Thoracic aorta (tissue), 2 donors: ENCODE results near the gene AP1S3. TPM values are rescaled to one million over a fixed set of nuclear protein-coding genes. Genes with fewer than 3 reads are reported as not detected.

Source experiments
- ATAC-seq: fragments of 150-250 bp; one replicate; pipeline ENCODE4 v1.8.0; 2017; ENCODE audit warnings: low read depth; ENCODE audit not compliant: insufficient number of reproducible peaks, low FRiP score
- DNase-seq: peaks from one replicate; pipeline ENCODE4 v3.0.0-alpha.2; 2020; ENCODE audit warnings: low spot score
- H3K27ac ChIP-seq, 2 donors: fragments of 200-600 bp; sonication (generic); 1 replicate in 1 of 2; 2 replicates in 1 of 2; pipeline ENCODE4 v1.5.1; 2016; ENCODE audit warnings: mild to moderate bottlenecking in 2 of 2, moderate library complexity in 2 of 2
- H3K27me3 ChIP-seq: fragments of 200-600 bp; sonication (generic); replicated peaks from 2 replicates; pipeline ENCODE4 v1.6.0; 2016; ENCODE audit warnings: mild to moderate bottlenecking; ENCODE audit not compliant: insufficient read depth
- H3K36me3 ChIP-seq: fragments of 200-600 bp; sonication (generic); one replicate; pipeline ENCODE4 v1.5.1; 2016
- H3K4me1 ChIP-seq, 2 donors: fragments of 200-600 bp; sonication (generic); 1 replicate in 1 of 2; 2 replicates in 1 of 2; pipeline versions ENCODE4 v1.5.1 to v1.6.0; 2016; ENCODE audit warnings: low read depth in 2 of 2, mild to moderate bottlenecking in 1 of 2; ENCODE audit not compliant: control insufficient read depth in 1 of 2
- H3K4me3 ChIP-seq: fragments of 200-600 bp; sonication (generic); 2 replicates; pipeline ENCODE4 v1.5.1; 2016; ENCODE audit warnings: mild to moderate bottlenecking
- H3K9me3 ChIP-seq: fragments of 200-600 bp; sonication (generic); 2 replicates; pipeline ENCODE4 v1.5.1; 2016
- total RNA-seq, 2 donors: library from RNA; depleted of rRNA; stranded (reverse); fragments of >200 nt; gene quantifications; one replicate each; pipeline versions ENCODE4 v1.1.0 to v1.2.3, GENCODE V29; 2016
- TF ChIP-seq, protein P1 (sequence below): fragments of 200-600 bp; sonication (generic); IDR thresholded peaks from one replicate; pipeline ENCODE4 v1.5.1; 2019; ENCODE audit warnings: antibody characterized with exemption

AP1S3 gene
- total RNA-seq, 2 donors from 2014 or later = 0.95 to 3.0 TPM

DNA sequence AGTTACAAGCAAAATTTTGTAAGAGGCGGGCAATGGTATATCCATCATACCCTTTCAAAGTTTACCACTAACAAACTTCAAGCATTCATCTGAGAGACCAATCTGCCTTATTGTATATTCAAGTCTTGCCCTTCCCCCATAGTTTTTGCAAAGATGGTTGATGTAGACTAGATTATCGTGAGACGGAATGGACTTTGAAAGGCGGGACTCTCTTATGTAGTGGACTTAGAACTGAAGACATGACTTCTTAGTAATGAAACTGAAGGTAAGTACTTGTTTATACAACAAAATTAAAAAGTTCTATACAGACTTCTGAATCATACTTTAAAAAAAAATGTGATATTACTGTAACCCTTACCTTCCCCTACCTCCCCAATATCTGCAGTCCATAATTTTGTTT lies 10.4 kb downstream of the AP1S3 start:
- no peak for ATAC-seq
- TF ChIP-seq, protein P1, sequence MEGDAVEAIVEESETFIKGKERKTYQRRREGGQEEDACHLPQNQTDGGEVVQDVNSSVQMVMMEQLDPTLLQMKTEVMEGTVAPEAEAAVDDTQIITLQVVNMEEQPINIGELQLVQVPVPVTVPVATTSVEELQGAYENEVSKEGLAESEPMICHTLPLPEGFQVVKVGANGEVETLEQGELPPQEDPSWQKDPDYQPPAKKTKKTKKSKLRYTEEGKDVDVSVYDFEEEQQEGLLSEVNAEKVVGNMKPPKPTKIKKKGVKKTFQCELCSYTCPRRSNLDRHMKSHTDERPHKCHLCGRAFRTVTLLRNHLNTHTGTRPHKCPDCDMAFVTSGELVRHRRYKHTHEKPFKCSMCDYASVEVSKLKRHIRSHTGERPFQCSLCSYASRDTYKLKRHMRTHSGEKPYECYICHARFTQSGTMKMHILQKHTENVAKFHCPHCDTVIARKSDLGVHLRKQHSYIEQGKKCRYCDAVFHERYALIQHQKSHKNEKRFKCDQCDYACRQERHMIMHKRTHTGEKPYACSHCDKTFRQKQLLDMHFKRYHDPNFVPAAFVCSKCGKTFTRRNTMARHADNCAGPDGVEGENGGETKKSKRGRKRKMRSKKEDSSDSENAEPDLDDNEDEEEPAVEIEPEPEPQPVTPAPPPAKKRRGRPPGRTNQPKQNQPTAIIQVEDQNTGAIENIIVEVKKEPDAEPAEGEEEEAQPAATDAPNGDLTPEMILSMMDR = no peak

DNA sequence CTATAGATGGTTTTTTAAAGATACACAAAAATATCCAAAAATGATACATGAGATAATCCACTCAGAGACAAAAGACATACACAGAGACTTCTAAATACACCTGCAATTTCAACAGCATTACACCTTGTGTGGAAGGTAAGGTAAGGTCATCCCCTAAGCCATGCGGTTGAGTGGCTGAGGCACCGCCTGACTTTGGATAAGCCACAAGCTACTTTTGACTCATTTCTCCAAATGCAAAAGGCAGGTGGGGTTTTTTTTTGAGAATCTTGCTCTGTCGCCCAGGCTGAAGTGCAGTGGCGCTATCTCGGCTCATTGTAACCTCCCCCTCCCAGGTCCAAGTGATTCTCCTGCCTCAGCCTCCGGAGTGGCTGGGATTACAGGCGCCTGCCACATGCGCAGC lies 13.1 kb downstream of the AP1S3 start:
- TF ChIP-seq, protein P1 = no peak

More for the DNA sequence above, 10.4 kb downstream of the AP1S3 start:
- Histone ChIP-seq H3K36me3 (no peaks in the 10 kb centered on the region), H3K27ac (no peak overlapping the region), H3K27me3 (no peaks in the 10 kb centered on the region), H3K9me3 (no peaks in the 10 kb centered on the region), H3K4me3 (no peak overlapping the region), H3K4me1 (no peaks in the 10 kb centered on the region)
- DNase-seq = no peak

DNA sequence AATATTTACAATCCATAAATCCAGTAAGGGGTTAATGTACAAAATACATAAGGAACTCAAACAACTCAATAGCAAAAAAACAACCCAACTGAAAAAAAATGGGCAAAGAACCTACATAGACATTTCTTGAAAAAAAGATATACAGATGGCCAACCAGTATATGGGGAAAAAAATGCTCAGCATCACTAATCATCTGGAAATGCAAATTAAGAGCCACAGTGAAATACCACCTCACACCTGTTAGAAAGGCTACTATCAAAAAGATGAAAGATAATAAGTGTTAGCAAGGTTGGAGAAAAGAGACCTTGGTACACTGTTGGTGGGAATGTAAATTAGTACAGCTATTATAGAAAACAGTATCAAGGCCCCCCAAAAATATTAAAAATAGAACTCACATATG lies 14.6 kb downstream of the AP1S3 start:
- Histone ChIP-seq H3K36me3 (no peaks in the 10 kb centered on the region), H3K9me3 (no peaks in the 10 kb centered on the region), H3K27me3 (no peaks in the 10 kb centered on the region), H3K4me3 (no peak overlapping the region), H3K4me1 (peaks cover 3 to 4% of the 10 kb centered on the region in 2 donors), H3K27ac (no peak overlapping the region)
- TF ChIP-seq, protein P1 = no peak
- ATAC-seq (no peak), DNase-seq (no peak)

More for the DNA sequence above, 13.1 kb downstream of the AP1S3 start:
- no peak for ATAC-seq
- H3K27ac ChIP-seq = no peak overlapping the region
- no peaks in the 10 kb centered on the region for H3K36me3 ChIP-seq
- H3K9me3 ChIP-seq = no peaks in the 10 kb centered on the region
- H3K4me1 ChIP-seq = peaks cover 0 to under 1% of the 10 kb centered on the region in 2 donors
- no peaks in the 10 kb centered on the region for H3K27me3 ChIP-seq
- no peak overlapping the region for H3K4me3 ChIP-seq
- no peak for DNase-seq

DNA sequence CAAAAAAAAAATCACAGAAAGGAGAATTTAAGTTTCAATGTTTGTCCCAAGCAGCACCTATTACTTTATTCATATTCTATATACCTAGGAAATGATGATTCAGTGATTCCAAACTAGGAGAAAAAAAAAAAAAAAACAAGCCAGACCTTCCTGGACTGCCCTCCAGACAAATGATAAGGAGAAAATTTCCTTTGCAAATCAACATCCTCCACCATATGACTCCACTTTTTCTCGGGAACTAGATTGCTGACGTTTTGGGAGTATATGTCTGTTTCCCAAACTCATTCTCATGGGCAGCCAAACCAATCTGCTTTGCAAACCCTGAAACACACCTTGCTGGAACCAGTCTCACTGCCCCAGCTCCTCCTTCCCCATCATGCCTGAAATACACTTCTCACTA lies 16.8 kb downstream of the AP1S3 start:
- Histone ChIP-seq H3K4me1 (peaks cover 3 to 9% of the 10 kb centered on the region in 2 donors), H3K36me3 (no peaks in the 10 kb centered on the region), H3K27me3 (no peaks in the 10 kb centered on the region), H3K27ac (no peak overlapping the region), H3K4me3 (no peak overlapping the region), H3K9me3 (no peaks in the 10 kb centered on the region)
- no peak for DNase-seq
- ATAC-seq = no peak
- TF ChIP-seq, protein P1 = no peak

DNA sequence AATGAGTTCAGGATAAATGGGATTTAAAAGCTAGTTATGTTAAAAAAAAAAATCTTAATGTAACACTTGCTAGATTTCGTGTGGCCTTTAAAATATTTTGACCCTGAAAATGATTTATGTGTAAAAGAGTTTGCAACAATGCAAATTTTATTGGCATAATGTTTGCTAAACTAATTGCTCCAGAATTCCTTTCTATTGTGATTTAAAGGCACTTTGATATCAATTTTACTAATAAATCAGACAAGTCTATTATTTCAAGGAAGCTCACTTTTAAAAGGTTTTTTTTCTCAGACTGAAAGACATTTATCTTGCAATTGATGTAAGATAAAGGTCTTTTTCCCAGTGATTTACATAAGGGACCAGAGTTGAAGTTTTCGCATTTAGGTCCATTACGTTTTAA lies 17.5 kb downstream of the AP1S3 start:
- Histone ChIP-seq H3K27me3 (no peaks in the 10 kb centered on the region), H3K4me3 (no peak overlapping the region), H3K4me1 (peaks cover 4 to 15% of the 10 kb centered on the region in 2 donors), H3K36me3 (no peaks in the 10 kb centered on the region), H3K27ac (no peak overlapping the region), H3K9me3 (no peaks in the 10 kb centered on the region)
- ATAC-seq (no peak), DNase-seq (no peak)
- TF ChIP-seq, protein P1 = no peak
